IgD-negative memory B cell (primary cell): Measurements from ENCODE around the gene KIF16B. TPM values are rescaled to one million over a fixed set of nuclear protein-coding genes. Genes with fewer than 3 reads are reported as not detected.
"Not testable (repeated sequence)": the region's sequence is repeated elsewhere in the genome, so short reads cannot be mapped to it uniquely, and the experiment has no call there.

Experiments
- H3K27ac Mint-ChIP-seq, 3 donors: one replicate each; pipeline ENCODE4 v1.8.0; 2020 to 2022; ENCODE audit warnings: mild to moderate bottlenecking in 3 of 3, mixed read lengths in 3 of 3, moderate library complexity in 1 of 3
- H3K27me3 Mint-ChIP-seq: one replicate; pipeline ENCODE4 v1.8.0; 2021; ENCODE audit warnings: mixed read lengths
- H3K36me3 Mint-ChIP-seq: one replicate; pipeline ENCODE4 v1.8.0; 2020; ENCODE audit warnings: mild to moderate bottlenecking, mixed read lengths
- H3K4me1 Mint-ChIP-seq, 3 donors: one replicate each; pipeline ENCODE4 v1.8.0; 2020 to 2022; ENCODE audit warnings: mixed read lengths in 3 of 3, mild to moderate bottlenecking in 1 of 3
- H3K4me3 Mint-ChIP-seq, 4 donors: one replicate each; pipeline ENCODE4 v1.8.0; 2020 to 2022; ENCODE audit warnings: mild to moderate bottlenecking in 4 of 4, mixed read lengths in 4 of 4, moderate library complexity in 3 of 4
- H3K9me3 Mint-ChIP-seq, 3 donors: one replicate each; pipeline ENCODE4 v1.8.0; 2020 to 2021; ENCODE audit warnings: mixed read lengths in 3 of 3, mild to moderate bottlenecking in 1 of 3
- polyA plus RNA-seq: library from polyadenylated mRNA; unstranded; fragments of 300-500 nt; fragmentation: Illumina TruSeq; gene quantifications from one replicate; pipeline ENCODE4 v1.2.3, GENCODE V29; 2021

KIF16B gene
- polyA plus RNA-seq, 1 donor from 2014 or later: 7.3 TPM

DNA sequence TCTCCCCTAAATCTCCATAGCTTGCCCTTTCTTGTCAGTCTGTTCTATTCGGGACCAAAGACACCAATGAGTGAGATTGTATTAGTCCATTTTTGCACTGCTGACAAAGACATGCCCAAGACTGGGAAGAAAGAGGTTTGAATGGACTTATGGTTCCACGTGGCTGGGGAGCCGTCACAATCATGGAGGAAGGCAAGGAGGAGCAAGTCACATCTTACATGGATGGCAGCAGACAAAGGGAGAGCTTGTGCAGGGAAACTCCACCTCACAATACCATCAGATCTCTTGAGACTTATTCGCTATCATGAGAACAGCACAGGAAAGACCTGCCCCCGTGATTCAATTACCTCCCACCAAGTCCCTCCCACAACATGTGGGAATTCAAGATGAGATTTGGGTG lies 133.7 kb downstream of the KIF16B start:
- H3K36me3 Mint-ChIP-seq: peaks cover 15% of the 10 kb centered on the region
- H3K27me3 Mint-ChIP-seq, H3K9me3 Mint-ChIP-seq: not testable (repeated sequence)

DNA sequence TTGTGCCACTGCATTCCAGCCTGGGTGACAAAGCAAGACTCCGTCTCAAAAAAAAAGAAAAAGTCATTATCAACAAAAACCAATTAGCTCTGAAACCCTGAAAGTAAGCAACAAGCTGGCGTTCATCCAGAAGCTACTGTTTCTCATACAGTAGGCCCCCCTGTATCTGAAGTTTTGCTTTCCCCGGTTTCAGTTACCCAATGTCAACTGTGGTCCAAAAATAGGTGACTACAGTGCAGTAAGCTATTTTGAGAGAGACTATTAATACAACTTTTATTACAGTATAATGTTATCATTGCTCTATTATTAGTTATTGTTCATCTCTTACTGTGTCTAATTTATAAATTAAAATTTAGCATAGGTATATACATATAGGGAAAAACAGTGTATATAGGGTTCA lies 135.1 kb downstream of the KIF16B start:
- Mint-ChIP-seq H3K4me1 (peaks cover 2 to 7% (median 7%) of the 10 kb centered on the region in 3 donors), H3K36me3 (peaks cover 15% of the 10 kb centered on the region), H3K27ac (no peak overlapping the region), H3K4me3 (no peak overlapping the region), H3K27me3 (no peaks in the 10 kb centered on the region), H3K9me3 (peaks cover 5 to 8% (median 7%) of the 10 kb centered on the region in 3 donors)

More for the DNA sequence above, 133.7 kb downstream of the KIF16B start:
- H3K4me3 Mint-ChIP-seq, H3K4me1 Mint-ChIP-seq, H3K27ac Mint-ChIP-seq: not testable (repeated sequence)

DNA sequence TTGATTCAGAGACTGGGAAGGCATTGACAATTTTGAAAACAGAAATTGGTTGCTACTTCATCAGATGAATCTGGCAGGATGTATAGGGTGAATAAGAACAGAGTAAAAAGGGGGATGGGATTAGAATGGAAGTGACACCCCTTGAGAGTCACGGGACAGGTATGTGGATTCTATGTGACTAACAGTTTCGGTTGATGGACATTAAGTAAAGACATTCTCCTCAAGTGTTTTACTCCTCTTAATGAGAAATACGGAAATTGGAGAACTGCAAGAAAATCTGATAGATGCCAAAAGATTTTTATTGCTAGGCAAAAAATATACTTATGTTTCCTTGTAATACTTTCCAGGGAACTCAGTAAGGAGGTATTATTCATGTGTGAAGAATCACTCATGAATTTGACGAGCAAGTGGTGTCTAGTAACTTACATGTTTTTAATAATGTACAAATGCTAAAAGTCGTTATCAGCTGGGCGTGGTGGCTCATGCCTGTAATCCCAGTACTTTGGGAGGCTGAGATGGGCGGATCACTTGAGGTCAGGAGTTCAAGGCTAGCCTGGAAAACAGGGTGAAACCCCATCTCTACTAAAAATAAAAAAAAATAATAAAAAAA lies 135.8 kb downstream of the KIF16B start:
- H3K36me3 Mint-ChIP-seq: peaks cover 14% of the 10 kb centered on the region

DNA sequence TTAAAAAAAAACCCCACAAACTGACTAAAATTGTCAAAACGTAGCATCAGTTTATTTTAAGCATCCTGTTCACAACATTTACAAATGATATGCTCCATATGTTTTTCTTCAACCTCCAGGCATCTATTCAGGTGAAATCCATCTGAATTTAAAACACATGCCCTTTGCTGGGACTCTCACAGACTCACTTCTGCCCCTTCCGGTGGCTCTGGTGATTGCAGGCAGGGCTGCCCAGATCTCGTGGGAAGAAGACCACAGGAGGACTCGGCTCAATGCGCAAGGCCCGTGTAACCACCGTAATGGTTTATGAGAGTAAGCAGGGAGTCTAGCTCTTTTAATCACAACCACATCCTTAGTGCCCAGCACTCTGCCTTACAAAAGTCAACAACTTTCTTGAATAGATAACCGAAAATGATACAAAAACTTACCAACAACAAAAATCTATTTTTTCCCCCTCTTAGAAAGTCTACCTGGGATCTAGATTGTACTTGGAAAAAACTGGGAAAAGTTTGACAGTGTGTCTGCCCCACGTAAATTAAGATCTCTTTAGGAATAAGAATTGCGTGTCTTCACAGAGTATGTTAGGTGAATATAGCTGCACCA lies 139.1 kb downstream of the KIF16B start:
- H3K27ac Mint-ChIP-seq: no peak overlapping the region
- H3K4me3 Mint-ChIP-seq: no peak overlapping the region
- peaks cover 0 to 2% (median 0%) of the 10 kb centered on the region in 3 donors for H3K9me3 Mint-ChIP-seq
- H3K27me3 Mint-ChIP-seq: no peaks in the 10 kb centered on the region
- H3K4me1 Mint-ChIP-seq: peaks cover 2 to 7% (median 7%) of the 10 kb centered on the region in 3 donors
- H3K36me3 Mint-ChIP-seq: peaks cover 14% of the 10 kb centered on the region

More for the DNA sequence above, 135.8 kb downstream of the KIF16B start:
- Mint-ChIP-seq H3K27me3 (no peaks in the 10 kb centered on the region), H3K9me3 (peaks cover 5 to 8% (median 7%) of the 10 kb centered on the region in 3 donors), H3K4me1 (peaks cover 2 to 7% (median 7%) of the 10 kb centered on the region in 3 donors), H3K27ac (no peak overlapping the region), H3K4me3 (no peak overlapping the region)

DNA sequence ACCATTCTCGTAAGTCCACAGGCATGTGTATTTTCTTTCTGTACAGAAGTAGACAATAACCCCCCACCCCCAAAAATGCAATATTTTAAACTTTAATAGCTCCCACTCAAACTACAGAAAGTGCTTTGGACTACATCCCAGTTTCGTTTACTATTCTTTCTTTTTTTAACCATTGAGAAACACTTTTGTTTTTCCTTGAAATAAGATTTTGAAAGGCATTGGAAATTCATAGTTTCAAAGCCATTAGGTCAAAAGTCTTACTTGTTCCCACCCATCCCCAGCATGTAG lies 140.0 kb downstream of the KIF16B start:
- no peaks in the 10 kb centered on the region for H3K27me3 Mint-ChIP-seq
- H3K9me3 Mint-ChIP-seq: no peaks in the 10 kb centered on the region
- H3K27ac Mint-ChIP-seq: no peak overlapping the region
- peaks cover 13% of the 10 kb centered on the region for H3K36me3 Mint-ChIP-seq
- peaks cover 2 to 7% (median 7%) of the 10 kb centered on the region in 3 donors for H3K4me1 Mint-ChIP-seq
- no peak overlapping the region for H3K4me3 Mint-ChIP-seq

DNA sequence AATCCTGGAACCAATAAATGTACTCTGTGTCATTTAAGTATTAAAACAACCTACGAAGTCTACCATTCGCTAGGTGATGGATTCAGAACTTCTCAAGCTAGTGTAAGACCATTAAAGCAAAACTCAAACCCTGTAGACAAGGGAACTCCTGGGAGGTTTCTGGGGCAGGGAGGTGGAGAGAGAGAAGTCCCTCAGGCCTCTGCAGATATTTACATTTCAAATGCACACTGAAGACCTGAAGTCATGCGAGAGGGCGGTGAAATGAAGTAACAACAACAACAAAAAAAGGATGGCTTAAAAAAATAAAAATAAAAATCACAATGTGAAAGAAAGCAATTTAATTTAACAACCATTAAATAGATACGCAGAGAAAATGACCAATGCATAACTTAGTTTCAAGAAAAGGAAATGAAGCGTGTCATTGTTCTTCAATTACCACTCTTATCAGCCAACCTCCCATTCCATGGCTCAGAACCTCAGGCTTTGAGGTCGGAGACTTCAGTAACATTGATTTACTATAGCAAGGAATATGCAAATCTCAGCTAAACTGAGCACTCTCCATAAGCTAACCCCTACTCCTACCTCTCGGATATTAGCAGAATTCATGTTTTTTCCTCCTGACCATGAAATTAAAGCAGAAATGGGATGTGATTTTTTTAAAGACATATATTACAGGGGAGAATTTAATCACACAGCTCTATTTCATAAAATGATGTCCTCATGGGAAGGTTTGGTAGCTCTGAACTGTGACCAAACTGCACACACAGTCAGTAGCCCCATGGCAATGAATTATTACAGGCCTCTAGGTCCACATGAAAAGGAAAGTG lies 140.6 kb downstream of the KIF16B start:
- H3K4me3 Mint-ChIP-seq: no peak overlapping the region
- H3K36me3 Mint-ChIP-seq: peaks cover 15% of the 10 kb centered on the region
- peaks cover 2 to 7% (median 7%) of the 10 kb centered on the region in 3 donors for H3K4me1 Mint-ChIP-seq
- no peaks in the 10 kb centered on the region for H3K27me3 Mint-ChIP-seq
- peak overlapping the region in 1 of 3 donors; percentile 19 for H3K27ac Mint-ChIP-seq
- H3K9me3 Mint-ChIP-seq: no peaks in the 10 kb centered on the region

DNA sequence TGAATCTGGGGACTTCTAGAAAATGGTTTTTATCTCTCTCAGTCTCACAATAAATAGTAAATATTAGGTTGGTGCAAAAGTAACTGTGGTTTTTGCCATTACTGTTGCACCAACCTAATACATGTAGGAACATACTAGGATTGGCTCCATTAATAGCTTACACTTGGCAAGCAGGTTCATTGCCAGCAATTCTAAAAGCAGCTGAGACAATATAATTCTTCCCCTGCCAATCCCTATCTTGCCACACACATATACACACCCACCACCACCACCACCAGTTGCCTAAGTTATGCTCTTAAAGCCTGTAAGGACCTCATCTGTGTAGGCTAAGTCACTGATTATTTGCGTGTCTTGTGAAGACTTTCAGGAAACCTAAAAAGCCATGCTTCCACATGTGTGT lies 145.1 kb downstream of the KIF16B start:
- H3K27ac Mint-ChIP-seq: no peak overlapping the region
- H3K4me3 Mint-ChIP-seq: no peak overlapping the region
- peaks cover 31% of the 10 kb centered on the region for H3K36me3 Mint-ChIP-seq
- H3K9me3 Mint-ChIP-seq: peaks cover 0 to 2% (median 0%) of the 10 kb centered on the region in 3 donors
- H3K4me1 Mint-ChIP-seq: no peaks in the 10 kb centered on the region
- no peaks in the 10 kb centered on the region for H3K27me3 Mint-ChIP-seq

DNA sequence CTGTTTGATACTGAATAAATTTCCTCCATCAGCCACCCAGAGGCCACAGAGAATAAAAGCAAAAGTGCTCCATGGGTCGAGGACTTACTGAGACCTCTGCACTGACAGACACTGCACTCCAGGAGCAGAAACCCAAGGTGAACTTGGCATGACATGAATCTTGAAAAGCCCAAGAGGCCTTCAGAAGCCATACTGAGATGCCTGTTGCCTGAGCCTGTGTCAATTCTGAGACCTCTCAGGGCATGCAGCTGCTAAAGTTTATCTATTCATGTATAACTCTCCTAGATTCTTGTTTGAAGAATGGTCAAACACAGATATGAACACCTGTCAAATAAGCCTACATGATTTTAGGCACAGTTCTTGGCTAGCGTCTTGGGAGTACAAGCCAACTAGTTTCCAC lies 145.7 kb downstream of the KIF16B start:
- peaks cover 0 to 2% (median 0%) of the 10 kb centered on the region in 3 donors for H3K9me3 Mint-ChIP-seq
- H3K27ac Mint-ChIP-seq: no peak overlapping the region
- peaks cover 36% of the 10 kb centered on the region for H3K36me3 Mint-ChIP-seq
- no peak overlapping the region for H3K4me3 Mint-ChIP-seq
- H3K4me1 Mint-ChIP-seq: no peaks in the 10 kb centered on the region
- no peaks in the 10 kb centered on the region for H3K27me3 Mint-ChIP-seq

DNA sequence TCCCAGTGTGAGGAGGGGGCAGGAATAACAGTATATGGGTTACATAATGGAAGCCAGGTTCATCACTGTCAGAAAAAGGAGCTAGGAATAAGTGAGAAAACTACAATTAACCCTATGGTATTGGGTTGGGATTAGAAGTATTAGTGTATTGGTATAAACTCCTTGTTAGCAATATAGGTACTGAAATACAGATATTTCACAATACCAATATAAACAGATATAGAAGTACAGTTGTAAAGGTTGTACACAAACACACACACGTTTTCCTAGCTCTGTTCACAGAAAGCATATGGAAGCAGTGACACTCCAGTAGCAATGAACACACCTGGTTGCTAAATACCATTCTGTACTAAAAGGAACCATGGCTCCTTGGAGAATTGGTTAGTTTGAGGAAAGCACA lies 148.5 kb downstream of the KIF16B start:
- Mint-ChIP-seq H3K4me3 (no peak overlapping the region), H3K27ac (no peak overlapping the region), H3K4me1 (no peaks in the 10 kb centered on the region), H3K27me3 (no peaks in the 10 kb centered on the region), H3K36me3 (peaks cover 31% of the 10 kb centered on the region), H3K9me3 (peaks cover 0 to 2% (median 0%) of the 10 kb centered on the region in 3 donors)

DNA sequence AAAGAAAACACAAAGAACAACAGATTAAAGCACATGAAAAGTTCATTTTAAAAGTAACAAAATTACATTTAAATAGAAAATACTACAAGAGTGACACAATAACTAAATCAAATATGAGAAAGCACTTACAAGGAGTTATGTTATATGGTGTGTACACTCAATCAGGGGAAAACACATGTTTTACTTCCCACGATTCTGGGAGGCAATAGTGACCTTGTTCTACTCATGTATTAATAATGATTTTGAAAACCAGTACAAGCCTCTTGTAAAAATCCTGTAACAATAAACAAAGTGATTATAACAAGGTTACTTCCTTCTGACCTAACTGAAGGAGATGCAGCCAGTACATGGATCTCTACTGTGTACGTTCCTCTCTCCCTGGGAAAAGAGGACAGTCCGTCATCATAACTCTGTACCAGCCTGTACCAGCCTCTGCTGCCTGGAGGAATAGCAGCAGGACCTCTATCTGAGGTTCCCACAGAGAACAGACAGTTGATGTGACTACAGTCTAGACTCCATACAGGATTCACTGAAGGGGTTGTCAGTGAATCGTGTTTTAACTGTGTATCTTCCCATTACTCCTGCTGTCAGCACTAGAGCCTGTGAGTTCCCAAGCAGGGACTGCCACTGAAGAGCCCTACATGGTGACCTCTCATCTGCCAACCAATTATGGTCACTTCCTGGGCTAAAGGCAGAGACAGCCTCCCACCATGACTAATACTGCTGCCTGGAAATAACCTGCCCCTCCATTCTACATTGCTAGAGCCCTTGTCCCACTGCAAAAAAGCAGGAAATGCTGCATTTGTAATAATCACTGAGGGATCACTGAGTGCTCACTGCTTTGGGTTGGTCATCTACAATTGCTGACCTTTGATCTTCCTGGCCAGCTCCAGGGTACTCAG lies 149.7 kb downstream of the KIF16B start:
- H3K4me3 Mint-ChIP-seq: no peak overlapping the region
- no peaks in the 10 kb centered on the region for H3K27me3 Mint-ChIP-seq
- no peak overlapping the region for H3K27ac Mint-ChIP-seq
- peaks cover 0 to 2% (median 0%) of the 10 kb centered on the region in 3 donors for H3K9me3 Mint-ChIP-seq
- no peaks in the 10 kb centered on the region for H3K4me1 Mint-ChIP-seq
- H3K36me3 Mint-ChIP-seq: peaks cover 32% of the 10 kb centered on the region

DNA sequence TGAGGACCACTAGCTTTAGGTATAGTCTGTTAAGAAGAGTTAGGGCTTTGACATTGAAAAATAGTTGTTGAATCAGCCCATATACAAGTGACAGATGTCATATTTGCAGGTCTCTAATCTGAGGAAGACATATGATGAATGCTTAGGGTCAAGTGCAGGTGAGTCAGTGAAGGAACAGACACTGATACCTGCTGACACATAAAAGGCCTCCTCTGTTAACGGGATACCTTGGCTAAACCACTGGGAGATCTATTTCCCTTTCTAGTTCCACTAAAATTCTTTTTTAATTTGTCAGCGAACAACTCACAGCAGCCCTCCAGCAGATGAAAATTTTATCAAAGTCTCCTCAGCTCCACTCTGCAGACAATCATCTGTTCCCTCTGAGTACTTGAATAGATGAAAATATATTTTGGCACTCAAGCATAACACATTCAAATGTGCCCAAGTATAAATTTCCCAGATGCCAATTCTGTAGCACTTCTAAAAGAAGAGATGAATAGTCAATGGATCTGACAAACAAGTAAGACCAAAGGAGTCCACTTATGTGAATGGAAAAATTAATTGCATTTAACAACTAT lies 154.0 kb downstream of the KIF16B start:
- H3K27ac Mint-ChIP-seq: no peak overlapping the region
- no peaks in the 10 kb centered on the region for H3K27me3 Mint-ChIP-seq
- H3K4me1 Mint-ChIP-seq: no peaks in the 10 kb centered on the region
- H3K36me3 Mint-ChIP-seq: peaks cover 29% of the 10 kb centered on the region
- no peaks in the 10 kb centered on the region for H3K9me3 Mint-ChIP-seq
- no peak overlapping the region for H3K4me3 Mint-ChIP-seq

DNA sequence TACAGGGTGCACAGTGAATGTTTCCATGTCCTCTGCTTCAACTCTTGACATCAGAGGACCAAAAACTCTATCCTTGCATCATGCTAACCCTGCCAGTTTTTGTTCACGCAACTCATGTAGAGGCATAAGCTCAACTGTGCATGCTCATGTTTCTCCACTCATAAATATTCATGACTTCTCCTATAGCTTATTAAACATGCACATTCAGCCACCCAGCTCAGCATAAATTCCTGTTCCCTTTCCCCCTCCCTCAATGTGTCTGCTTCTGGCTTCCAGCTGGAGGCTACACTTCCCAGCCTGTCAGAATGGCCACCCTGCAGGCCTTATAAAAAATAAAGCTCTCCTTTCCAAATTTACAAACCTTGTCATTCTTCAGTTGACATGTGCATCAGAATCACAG lies 154.6 kb downstream of the KIF16B start:
- Mint-ChIP-seq H3K4me3 (no peak overlapping the region), H3K27ac (no peak overlapping the region), H3K4me1 (no peaks in the 10 kb centered on the region), H3K27me3 (no peaks in the 10 kb centered on the region), H3K9me3 (no peaks in the 10 kb centered on the region), H3K36me3 (peaks cover 25% of the 10 kb centered on the region)

DNA sequence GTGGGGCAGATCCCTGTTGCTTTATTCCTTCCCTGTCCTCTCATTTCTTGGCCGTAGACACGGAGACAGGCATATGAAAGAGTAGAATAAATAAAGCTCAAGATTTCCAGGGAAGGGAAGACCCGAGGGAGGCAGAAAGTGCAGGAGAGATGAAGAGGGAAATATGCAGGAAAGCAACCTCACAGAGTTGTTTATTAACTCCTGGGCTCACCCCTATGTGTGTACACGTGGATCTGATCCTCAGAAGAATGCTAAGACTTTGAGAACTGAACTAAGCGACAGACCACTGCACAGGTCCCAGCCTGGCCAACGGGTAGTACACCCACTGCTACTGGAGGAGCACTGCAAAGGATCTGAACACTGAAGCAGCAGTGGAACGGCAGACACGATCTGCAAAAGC lies 156.2 kb downstream of the KIF16B start:
- H3K27me3 Mint-ChIP-seq: no peaks in the 10 kb centered on the region
- H3K9me3 Mint-ChIP-seq: no peaks in the 10 kb centered on the region
- peaks cover 22% of the 10 kb centered on the region for H3K36me3 Mint-ChIP-seq
- no peaks in the 10 kb centered on the region for H3K4me1 Mint-ChIP-seq
- no peak overlapping the region for H3K27ac Mint-ChIP-seq
- H3K4me3 Mint-ChIP-seq: no peak overlapping the region
